M059J (cell line): ENCODE data around the gene FTHL17. TPM values are rescaled to one million over a fixed set of nuclear protein-coding genes. Genes with fewer than 3 reads are reported as not detected.

ENCODE experiments used
- DNase-seq: peaks from one replicate; pipeline ENCODE4 v3.0.0-alpha.2; 2012; ENCODE audit warnings: low read depth
- total RNA-seq: library from RNA; depleted of rRNA; stranded (reverse); fragments of >200 nt; shearing (Covaris generic); gene quantifications from 2 replicates; pipeline ENCODE4 v1.2.3, GENCODE V29; 2014; rRNA removed

Gene FTHL17
- total RNA-seq, 1 experiment from 2014 or later = not detected

- DNase-seq = peak; percentile 12
Measured at GRCh38 chrX:31038575-31039326, 33.1 kb downstream of the FTHL17 start.

GRCh38 chrX:31036895-31037294 lies 34.9 kb downstream of the FTHL17 start:
- peak; percentile 59 for DNase-seq

- DNase-seq = no peak
Measured at GRCh38 chrX:31027351-31027750, 44.5 kb downstream of the FTHL17 start.

- DNase-seq = no peak
Measured at GRCh38 chrX:31024866-31025265, 47.0 kb downstream of the FTHL17 start.

- no peak for DNase-seq
Measured at GRCh38 chrX:31021537-31021936, 50.3 kb downstream of the FTHL17 start.

Other genes with a start within 250 kb of the FTHL17 start
- 23.3 and 33.9 TPM in 2 replicates for gene TAB3, start 182.8 kb downstream of the FTHL17 start, total RNA-seq